HEK293 (cell line): ENCODE results near the gene TMEM222.

Source experiments
- GLIS1 ChIP-seq: fragments of 450-650 bp; formaldehyde crosslinking; IDR thresholded peaks from 2 replicates; pipeline ENCODE4 v1.5.1; 2016; ENCODE audit warnings: missing biosample characterization, missing genetic modification characterization
- TCF7L2 ChIP-seq: IDR thresholded peaks from 2 replicates; pipeline ENCODE4 v1.6.1; 2011; ENCODE audit warnings: low read depth, mild to moderate bottlenecking, inconsistent platforms, low read length, moderate library complexity, borderline replicate concordance
- ZNF121 ChIP-seq: fragments of 450-650 bp; formaldehyde crosslinking; IDR thresholded peaks from 2 replicates; pipeline ENCODE4 v1.5.1; 2016; ENCODE audit warnings: missing biosample characterization, missing genetic modification characterization
- ZNF2 ChIP-seq: fragments of 450-650 bp; formaldehyde crosslinking; IDR thresholded peaks from 2 replicates; pipeline ENCODE4 v1.5.1; 2016; ENCODE audit warnings: missing biosample characterization, missing genetic modification characterization
- ZNF768 ChIP-seq: fragments of 450-650 bp; formaldehyde crosslinking; IDR thresholded peaks from 2 replicates; pipeline ENCODE4 v1.5.1; 2018; ENCODE audit warnings: missing biosample characterization, mild to moderate bottlenecking, missing genetic modification characterization
- TF ChIP-seq, protein P1 (sequence below): fragments of 450-650 bp; formaldehyde crosslinking; IDR thresholded peaks from 2 replicates; pipeline ENCODE4 v1.5.1; 2016; ENCODE audit warnings: missing biosample characterization, missing genetic modification characterization

DNA sequence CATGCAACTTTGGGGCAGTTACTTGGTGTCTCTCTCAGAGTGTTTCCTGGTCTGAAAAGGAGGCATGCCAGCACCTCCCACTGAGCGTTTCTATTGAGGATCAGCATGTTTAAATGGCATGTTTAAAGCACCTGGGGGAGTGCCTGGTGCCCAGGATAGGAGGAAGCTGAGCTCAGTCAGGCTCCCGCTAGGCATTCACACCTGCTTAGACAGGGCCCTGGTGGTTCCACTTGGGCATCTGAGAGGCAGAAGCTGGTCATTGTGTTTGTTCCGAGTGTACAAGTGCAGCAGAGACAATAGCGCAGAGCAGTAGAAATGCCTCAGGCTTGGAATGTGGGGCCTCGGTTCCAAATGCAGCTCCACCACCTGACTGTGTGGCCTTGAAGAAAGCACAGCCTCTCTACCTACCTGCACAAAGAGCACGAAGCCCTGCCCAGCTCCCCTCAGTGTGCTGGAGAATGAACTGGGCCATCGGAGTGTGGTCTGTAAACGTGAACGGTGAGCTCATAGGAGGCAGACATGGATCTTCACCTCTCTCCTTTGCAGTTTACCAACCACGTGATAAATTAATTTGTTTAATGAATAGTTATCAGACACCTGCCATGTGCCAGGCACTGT, 20.3 kb upstream of the TMEM222 start:
- TF ChIP-seq, protein P1, sequence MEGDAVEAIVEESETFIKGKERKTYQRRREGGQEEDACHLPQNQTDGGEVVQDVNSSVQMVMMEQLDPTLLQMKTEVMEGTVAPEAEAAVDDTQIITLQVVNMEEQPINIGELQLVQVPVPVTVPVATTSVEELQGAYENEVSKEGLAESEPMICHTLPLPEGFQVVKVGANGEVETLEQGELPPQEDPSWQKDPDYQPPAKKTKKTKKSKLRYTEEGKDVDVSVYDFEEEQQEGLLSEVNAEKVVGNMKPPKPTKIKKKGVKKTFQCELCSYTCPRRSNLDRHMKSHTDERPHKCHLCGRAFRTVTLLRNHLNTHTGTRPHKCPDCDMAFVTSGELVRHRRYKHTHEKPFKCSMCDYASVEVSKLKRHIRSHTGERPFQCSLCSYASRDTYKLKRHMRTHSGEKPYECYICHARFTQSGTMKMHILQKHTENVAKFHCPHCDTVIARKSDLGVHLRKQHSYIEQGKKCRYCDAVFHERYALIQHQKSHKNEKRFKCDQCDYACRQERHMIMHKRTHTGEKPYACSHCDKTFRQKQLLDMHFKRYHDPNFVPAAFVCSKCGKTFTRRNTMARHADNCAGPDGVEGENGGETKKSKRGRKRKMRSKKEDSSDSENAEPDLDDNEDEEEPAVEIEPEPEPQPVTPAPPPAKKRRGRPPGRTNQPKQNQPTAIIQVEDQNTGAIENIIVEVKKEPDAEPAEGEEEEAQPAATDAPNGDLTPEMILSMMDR (tag by site-specific recombination) = no peak
- TF ChIP-seq GLIS1 (tag by site-specific recombination) = no peak
- no peak for TF ChIP-seq ZNF2 (tag by site-specific recombination)
- no peak for TF ChIP-seq ZNF768 (tag by site-specific recombination)
- TF ChIP-seq TCF7L2 = no peak
- no peak for TF ChIP-seq ZNF121 (tag by site-specific recombination)
